ENCODE measurements around the gene TLN1. TPM values are rescaled to one million over a fixed set of nuclear protein-coding genes. Genes with fewer than 3 reads are reported as not detected.

Gene TLN1
- total and polyA plus RNA-seq, 10 of the 15 experiments (the other 5 are each of a cell fraction or from before 2014, with no cell fraction given): 11.6 to 305 (median 71.9) TPM

GRCh38 chr9:35741740-35742139 is 9.7 kb upstream of the TLN1 start:
- H3K9me3 ChIP-seq (replicated peaks; ENCODE audit: control insufficient read depth, insufficient read depth, low read length): no peaks in the 10 kb centered on the region
- H4K20me1 ChIP-seq (ENCODE audit: control insufficient read depth, insufficient read depth): no peaks in the 10 kb centered on the region
- ATAC-seq (no peak), FAIRE-seq (no peak), DNase-seq (ENCODE audit: low read depth, low spot score) (no peak)
- peaks cover 21% of the 10 kb centered on the region for H3K79me2 ChIP-seq (ENCODE audit: control insufficient read depth, insufficient read depth, low read length)
- H3K27ac ChIP-seq (ENCODE audit: control insufficient read depth, insufficient read depth): no peak overlapping the region
- CTCF ChIA-PET: interaction anchor here (0.6 to 9.5 kb wide), 2 partner anchors 12 to 520 kb away, joined by 4 to 147 read pairs; partner anchors contain the start of genes CREB3 and TLN1
- POLR2A ChIA-PET: interaction anchor here (0.7 to 2.3 kb wide), 2 partner anchors 9 to 30 kb away, joined by 4 to 8 read pairs; partner anchors contain the start of genes CREB3 and TLN1
- peaks cover 34 to 48% of the 10 kb centered on the region in 2 experiments for H3K36me3 ChIP-seq (ENCODE audit: control insufficient read depth in 2 of 2, insufficient read depth in 2 of 2, low read length in 1 of 2)
- H3K4me2 ChIP-seq (ENCODE audit: control insufficient read depth, insufficient read depth): no peak overlapping the region
- intact Hi-C loops (cut with micrococcal nuclease; ENCODE audit: unreplicated experiment): no loop called here
- no peaks in the 10 kb centered on the region; the same call in 1 of the 2 replicates for H3K4me1 ChIP-seq (ENCODE audit: control insufficient read depth, insufficient read depth, low read length)
- no peak overlapping the region for H2AFZ ChIP-seq (ENCODE audit: control insufficient read depth, low read depth, low read length)
- no peak for TF ChIP-seq MLLT1 (IDR thresholded peaks at IDR 0.05)
- no peak for TF ChIP-seq BHLHE40 (IDR thresholded peaks at IDR 0.05; ENCODE audit: borderline replicate concordance in 1 of 2, low read depth in 2 of 2, low read length in 1 of 2)
- TF ChIP-seq TARDBP (IDR thresholded peaks at IDR 0.05; ENCODE audit: borderline replicate concordance): no peak
- TF ChIP-seq ZNF207 (IDR thresholded peaks at IDR 0.05; ENCODE audit: borderline replicate concordance): no peak
- no peak for TF ChIP-seq SREBF2 (IDR thresholded peaks at IDR 0.05; ENCODE audit: low read length)
- no peak for TF ChIP-seq ZNF274 (IDR thresholded peaks at IDR 0.05; ENCODE audit: insufficient read depth, insufficient read length)
- TF ChIP-seq TCF3 (IDR thresholded peaks at IDR 0.05; ENCODE audit: borderline replicate concordance, insufficient read depth, low read depth, low read length): no peak
- in situ Hi-C loops (cut with MboI): no loop called here
- BruUV-seq (replicated peaks): no TSS peak
- no peaks in the 10 kb centered on the region for H3K27me3 ChIP-seq (replicated peaks in 1 of 2; ENCODE audit: control insufficient read depth in 2 of 2, insufficient read depth in 2 of 2, low read length in 1 of 2)
- 91% methylated on average over 5 of the region's 7 CpGs for WGBS (ENCODE audit: insufficient coverage, insufficient replicate concordance, low lambda C conversion rate, missing lambda C conversion rate)
- no peak overlapping the region for H3K9ac ChIP-seq (ENCODE audit: control insufficient read depth, insufficient read depth, low read length)
- RAD21 ChIA-PET (ENCODE audit: unreplicated experiment): interaction anchor here (0.9 kb wide), 1 partner anchor 141 kb away, joined by 5 read pairs; no protein-coding TSS in a partner anchor
- H3K4me3 ChIP-seq: no peak overlapping the region
- SMC1A ChIA-PET (ENCODE audit: uncharacterized antibody, unreplicated experiment): interaction anchor here (0.6 to 1.7 kb wide), 3 partner anchors 80 to 141 kb away, joined by 3 read pairs; no protein-coding TSS in a partner anchor
